ENCODE data around the gene CCDC102B. TPM values are rescaled to one million over a fixed set of nuclear protein-coding genes. Genes with fewer than 3 reads are reported as not detected.

CCDC102B gene
- total RNA-seq, 4 donors from 2014 or later = 3.8 to 15.1 (median 4.9) TPM

DNA sequence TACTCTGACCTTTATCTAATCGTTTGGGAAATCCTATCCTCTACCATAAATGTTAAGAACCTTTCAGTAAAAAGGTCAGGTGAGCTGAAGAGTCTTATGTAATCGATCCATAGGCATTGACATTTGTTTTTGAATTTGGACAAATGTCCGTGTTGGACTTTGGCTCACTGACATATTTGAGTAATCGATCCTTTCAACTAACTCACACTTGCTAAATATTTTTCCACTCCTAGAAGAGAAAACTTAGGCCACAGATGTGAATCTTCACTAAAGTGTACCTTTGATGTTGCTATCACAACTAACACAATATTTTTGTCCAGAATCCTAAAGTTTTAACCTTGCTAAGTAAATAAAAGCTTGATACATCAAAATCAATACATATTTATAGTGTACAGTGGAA lies 89.5 kb downstream of the CCDC102B start:
- ATAC-seq = no peak
- no peak for TF ChIP-seq POLR2AphosphoS5 (IDR thresholded peaks at IDR 0.05)
- TF ChIP-seq, protein P1, sequence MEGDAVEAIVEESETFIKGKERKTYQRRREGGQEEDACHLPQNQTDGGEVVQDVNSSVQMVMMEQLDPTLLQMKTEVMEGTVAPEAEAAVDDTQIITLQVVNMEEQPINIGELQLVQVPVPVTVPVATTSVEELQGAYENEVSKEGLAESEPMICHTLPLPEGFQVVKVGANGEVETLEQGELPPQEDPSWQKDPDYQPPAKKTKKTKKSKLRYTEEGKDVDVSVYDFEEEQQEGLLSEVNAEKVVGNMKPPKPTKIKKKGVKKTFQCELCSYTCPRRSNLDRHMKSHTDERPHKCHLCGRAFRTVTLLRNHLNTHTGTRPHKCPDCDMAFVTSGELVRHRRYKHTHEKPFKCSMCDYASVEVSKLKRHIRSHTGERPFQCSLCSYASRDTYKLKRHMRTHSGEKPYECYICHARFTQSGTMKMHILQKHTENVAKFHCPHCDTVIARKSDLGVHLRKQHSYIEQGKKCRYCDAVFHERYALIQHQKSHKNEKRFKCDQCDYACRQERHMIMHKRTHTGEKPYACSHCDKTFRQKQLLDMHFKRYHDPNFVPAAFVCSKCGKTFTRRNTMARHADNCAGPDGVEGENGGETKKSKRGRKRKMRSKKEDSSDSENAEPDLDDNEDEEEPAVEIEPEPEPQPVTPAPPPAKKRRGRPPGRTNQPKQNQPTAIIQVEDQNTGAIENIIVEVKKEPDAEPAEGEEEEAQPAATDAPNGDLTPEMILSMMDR (IDR thresholded peaks at IDR 0.05) = no peak
- no peak for TF ChIP-seq EP300 (IDR thresholded peaks at IDR 0.05)
- TF ChIP-seq POLR2A (IDR thresholded peaks at IDR 0.05) = no peak
- Histone ChIP-seq H3K4me3 (no peak overlapping the region), H3K4me1 (no peaks in the 10 kb centered on the region), H3K9me3 (no peaks in the 10 kb centered on the region), H3K27ac (no peak overlapping the region), H3K36me3 (no peaks in the 10 kb centered on the region), H3K27me3 (no peaks in the 10 kb centered on the region)
- WGBS, 2 donors (ENCODE audit: low coverage in 1 of 2) = 28 to 58% methylated on average over 4 of the region's 4 CpGs

GRCh38 chr18:68893354-68893753 lies 95.5 kb downstream of the CCDC102B start:
- no peaks in the 10 kb centered on the region for H3K27me3 ChIP-seq
- H3K4me1 ChIP-seq = no peaks in the 10 kb centered on the region
- H3K4me3 ChIP-seq = no peak overlapping the region
- TF ChIP-seq POLR2A (IDR thresholded peaks at IDR 0.05) = no peak
- TF ChIP-seq, protein P1 (IDR thresholded peaks at IDR 0.05) = no peak
- TF ChIP-seq EP300 (IDR thresholded peaks at IDR 0.05) = no peak
- TF ChIP-seq POLR2AphosphoS5 (IDR thresholded peaks at IDR 0.05) = no peak
- no peak overlapping the region for H3K27ac ChIP-seq
- no peaks in the 10 kb centered on the region for H3K36me3 ChIP-seq
- WGBS, 2 donors (ENCODE audit: low coverage in 1 of 2) = 43 to 63% methylated on average over 1 of the region's 1 CpG
- ATAC-seq = no peak
- H3K9me3 ChIP-seq = no peaks in the 10 kb centered on the region

DNA sequence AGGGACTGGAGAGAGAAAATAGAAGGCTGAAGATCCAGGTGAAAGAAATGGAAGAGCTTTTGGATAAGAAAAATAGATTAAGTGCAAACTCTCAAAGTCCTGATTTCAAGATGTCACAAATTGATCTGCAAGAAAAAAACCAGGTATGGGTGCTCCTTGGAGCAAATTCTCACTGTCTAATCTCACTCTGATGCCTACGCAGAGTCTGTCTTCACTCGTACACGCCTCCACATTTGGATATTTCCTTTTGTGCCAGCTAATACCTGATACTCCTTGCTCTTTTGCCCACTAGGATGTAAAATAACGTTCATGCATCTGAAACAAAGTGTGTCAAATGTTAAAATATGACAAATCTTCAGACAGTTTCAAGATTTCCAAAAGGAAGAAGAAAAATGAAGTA lies 99.4 kb downstream of the CCDC102B start:
- TF ChIP-seq, protein P1 (IDR thresholded peaks at IDR 0.05) = no peak
- TF ChIP-seq EP300 (IDR thresholded peaks at IDR 0.05) (no peak), POLR2A (IDR thresholded peaks at IDR 0.05) (no peak), POLR2AphosphoS5 (IDR thresholded peaks at IDR 0.05) (no peak)
- Histone ChIP-seq H3K36me3 (no peaks in the 10 kb centered on the region), H3K27me3 (no peaks in the 10 kb centered on the region), H3K4me3 (no peak overlapping the region), H3K4me1 (no peaks in the 10 kb centered on the region), H3K27ac (no peak overlapping the region), H3K9me3 (no peaks in the 10 kb centered on the region)
- WGBS, 2 donors (ENCODE audit: low coverage in 1 of 2) = 78 to 87% methylated on average over 4 of the region's 4 CpGs
- ATAC-seq = no peak

DNA sequence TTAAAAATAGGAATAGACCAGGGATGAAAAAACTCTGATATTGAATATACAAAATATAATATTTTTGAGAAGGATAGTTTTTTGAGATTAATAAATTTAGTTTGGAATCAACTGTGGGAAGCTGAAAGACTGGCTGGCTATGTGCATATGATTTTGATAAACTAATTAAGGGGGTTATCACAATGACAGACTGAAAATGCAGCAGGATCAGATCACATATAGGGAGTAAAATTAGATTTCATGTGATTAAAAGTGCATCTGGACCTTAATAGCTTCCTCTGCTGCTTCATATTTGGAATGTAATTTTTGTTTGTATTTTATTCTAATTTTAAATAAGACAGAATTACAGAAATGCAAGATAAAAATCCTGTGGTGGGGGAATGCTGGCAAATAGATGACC lies 111.7 kb downstream of the CCDC102B start:
- no peaks in the 10 kb centered on the region for H3K4me1 ChIP-seq
- H3K4me3 ChIP-seq = no peak overlapping the region
- H3K27ac ChIP-seq = no peak overlapping the region
- no peak for TF ChIP-seq EP300 (IDR thresholded peaks at IDR 0.05)
- TF ChIP-seq, protein P1 (IDR thresholded peaks at IDR 0.05) = no peak
- no peak for TF ChIP-seq POLR2A (IDR thresholded peaks at IDR 0.05)
- TF ChIP-seq POLR2AphosphoS5 (IDR thresholded peaks at IDR 0.05) = no peak
- H3K36me3 ChIP-seq = no peaks in the 10 kb centered on the region
- ATAC-seq = no peak
- H3K27me3 ChIP-seq = no peaks in the 10 kb centered on the region
- no peaks in the 10 kb centered on the region for H3K9me3 ChIP-seq

- no peaks in the 10 kb centered on the region for H3K4me1 ChIP-seq
- WGBS, 2 donors (ENCODE audit: low coverage in 1 of 2) = 94% methylated on average over 2 of the region's 2 CpGs
- no peaks in the 10 kb centered on the region for H3K9me3 ChIP-seq
- no peak overlapping the region for H3K27ac ChIP-seq
- no peak for ATAC-seq
- TF ChIP-seq POLR2A (IDR thresholded peaks at IDR 0.05) (no peak), POLR2AphosphoS5 (IDR thresholded peaks at IDR 0.05) (no peak), EP300 (IDR thresholded peaks at IDR 0.05) (no peak)
- TF ChIP-seq, protein P1 (IDR thresholded peaks at IDR 0.05) = no peak
- no peaks in the 10 kb centered on the region for H3K27me3 ChIP-seq
- no peak overlapping the region for H3K4me3 ChIP-seq
- H3K36me3 ChIP-seq = no peaks in the 10 kb centered on the region
Measured at GRCh38 chr18:68915061-68915460, 117.2 kb downstream of the CCDC102B start.
